HepG2 (cell line): ENCODE measurements around the gene SHISA9. TPM values are rescaled to one million over a fixed set of nuclear protein-coding genes. Genes with fewer than 3 reads are reported as not detected.

Experiments used
- ATAC-seq: fragments of 200-7000 bp; cut with Tn5 transposase; 3 replicates; pipeline ENCODE4 v1.9.1; 2020; ENCODE audit warnings: mild to moderate bottlenecking, moderate library complexity
- BruUV-seq: library from RNA; stranded (reverse); fragments of 400-500 nt; replicated peaks from 2 replicates; lab custom pipeline; 2021; lab: Mats Ljungman, UMichigan
- CTCF ChIA-PET: fragments of 300-600 bp; formaldehyde crosslinking; extraction: SDS; loops from one replicate; lab custom pipeline; 2021; ENCODE audit warnings: low total read pairs, inconsistent platforms, low intra/inter-chr PET ratio; lab: Yijun Ruan, JAX
- POLR2A ChIA-PET: fragments of 350-600 bp; sonication (Branson Sonifier 250); formaldehyde crosslinking; loops from one replicate; lab custom pipeline; 2020; ENCODE audit warnings: antibody characterized with exemption, inconsistent platforms; lab: Yijun Ruan, JAX
- DNase-seq: peaks from one replicate; pipeline ENCODE4 v3.0.0-alpha.2; 2015; ENCODE audit warnings: low spot score
- FAIRE-seq: peaks from 3 replicates; lab custom pipeline; 2011; peaks lifted over from hg19 to GRCh38; lab: Jason Lieb, UNC
- H2AFZ ChIP-seq: one replicate; pipeline ENCODE4 v1.6.1; 2011; ENCODE audit warnings: low read length, inconsistent platforms
- H3K27ac ChIP-seq: fragments of 300-600 bp; 3 replicates; pipeline ENCODE4 v1.8.0; 2011; ENCODE audit warnings: mixed run types, mild to moderate bottlenecking, mixed read lengths, low read length, inconsistent platforms; ENCODE audit not compliant: insufficient read depth; ENCODE audit errors: extremely low read length
- H3K27me3 ChIP-seq, 2 experiments: fragments of 200-600 bp in 1 of 2; 2 replicates in 1 of 2; 3 replicates in 1 of 2; pipeline versions ENCODE4 v1.6.0 to v1.8.0; 2011; ENCODE audit warnings: low read length in 2 of 2, mild to moderate bottlenecking in 2 of 2, moderate library complexity in 2 of 2, inconsistent platforms in 1 of 2; ENCODE audit not compliant: insufficient read depth in 2 of 2, control insufficient read depth in 1 of 2
- H3K36me3 ChIP-seq, 2 experiments: fragments of 200-600 bp in 1 of 2; replicated peaks in 1 of 2; 2 replicates in 1 of 2; 3 replicates in 1 of 2; pipeline versions ENCODE4 v1.5.1 to v1.8.0; 2011; ENCODE audit warnings: low read length in 2 of 2, inconsistent platforms in 1 of 2; ENCODE audit not compliant: insufficient read depth in 2 of 2, control insufficient read depth in 1 of 2
- H3K4me1 ChIP-seq: 2 replicates; pipeline ENCODE4 v1.5.1; 2012; ENCODE audit warnings: low read length, inconsistent platforms; ENCODE audit not compliant: insufficient read depth
- H3K4me2 ChIP-seq: 2 replicates; pipeline ENCODE4 v1.6.0; 2011; ENCODE audit warnings: low read depth, low read length, inconsistent platforms
- H3K4me3 ChIP-seq, 3 experiments: fragments of 200-600 bp in 1 of 3; sonication (generic), shearing (Covaris generic) in 1 of 3; replicated peaks in 1 of 3; 2 replicates each; pipeline ENCODE4 v1.5.1; 2011 to 2016; ENCODE audit warnings: low read length in 3 of 3, inconsistent platforms in 2 of 3, low read depth in 2 of 3, mild to moderate bottlenecking in 2 of 3, control low read depth in 1 of 3, mixed read lengths in 1 of 3; ENCODE audit not compliant: insufficient read depth in 1 of 3
- H3K79me2 ChIP-seq: one replicate; pipeline ENCODE4 v1.6.1; 2011; ENCODE audit warnings: low read length, inconsistent platforms; ENCODE audit not compliant: insufficient read depth
- H3K9ac ChIP-seq: 2 replicates; pipeline ENCODE4 v1.6.0; 2011; ENCODE audit warnings: mild to moderate bottlenecking, low read depth, low read length, inconsistent platforms; ENCODE audit not compliant: insufficient read depth
- H3K9me3 ChIP-seq: 2 replicates; pipeline ENCODE4 v1.5.1; 2012; ENCODE audit warnings: mild to moderate bottlenecking, low read length
- H4K20me1 ChIP-seq: 2 replicates; pipeline ENCODE4 v1.6.0; 2011; ENCODE audit warnings: inconsistent platforms, mild to moderate bottlenecking, low read length, moderate library complexity; ENCODE audit not compliant: insufficient read depth
- ADNP ChIP-seq: sonication (generic); formaldehyde crosslinking; IDR thresholded peaks from 2 replicates; pipeline ENCODE4 v1.4.0; 2020; ENCODE audit warnings: missing genetic modification reagents
- CCAR2 ChIP-seq: fragments of 200-400 bp; formaldehyde crosslinking; optimal IDR thresholded peaks from 2 replicates; pipeline ENCODE3; 2018; ENCODE audit warnings: low read depth, mild to moderate bottlenecking, low read length, moderate library complexity
- CEBPZ ChIP-seq: IDR thresholded peaks from 2 replicates; pipeline ENCODE4 v1.6.1; 2012; ENCODE audit warnings: low read length, improper control_type of control experiment
- ELK4 ChIP-seq: sonication (generic); formaldehyde crosslinking; IDR thresholded peaks from 2 replicates; pipeline ENCODE4 v1.9.0; 2021; ENCODE audit warnings: missing genetic modification reagents, borderline replicate concordance
- EP300 ChIP-seq, 3 experiments: sonication (generic) in 1 of 3; formaldehyde crosslinking in 1 of 3; IDR thresholded peaks; 2 replicates each; pipeline versions ENCODE4 v1.5.1 to v1.6.1; 2011 to 2020; ENCODE audit warnings: low read depth in 2 of 3, low read length in 2 of 3, borderline replicate concordance in 1 of 3, improper control_type of control experiment in 1 of 3, mild to moderate bottlenecking in 1 of 3, missing genetic modification reagents in 1 of 3, moderate library complexity in 1 of 3
- HNRNPLL ChIP-seq: fragments of 200-400 bp; formaldehyde crosslinking; IDR thresholded peaks from 2 replicates; pipeline ENCODE4 v1.6.1; 2017; ENCODE audit warnings: mild to moderate bottlenecking, low read depth, low read length; ENCODE audit not compliant: poor library complexity, severe bottlenecking
- RARA ChIP-seq: IDR thresholded peaks from 2 replicates; pipeline ENCODE4 v1.6.1; 2016; ENCODE audit warnings: missing genetic modification reagents, missing compliant biosample characterization
- RARG ChIP-seq: sonication (generic); formaldehyde crosslinking; IDR thresholded peaks from 2 replicates; pipeline ENCODE4 v1.4.0; 2020; ENCODE audit warnings: low read depth, mild to moderate bottlenecking, missing genetic modification reagents
- TRIM24 ChIP-seq: sonication (generic); formaldehyde crosslinking; IDR thresholded peaks from 2 replicates; pipeline ENCODE4 v1.8.0; 2022; ENCODE audit warnings: mild to moderate bottlenecking, missing genetic modification reagents
- XBP1 ChIP-seq: sonication (generic); formaldehyde crosslinking; IDR thresholded peaks from 2 replicates; pipeline ENCODE4 v1.5.0; 2020; ENCODE audit warnings: missing genetic modification reagents
- ZNF780A ChIP-seq: sonication (generic); formaldehyde crosslinking; IDR thresholded peaks from 2 replicates; pipeline ENCODE4 v1.8.0; 2022; ENCODE audit warnings: mild to moderate bottlenecking, missing genetic modification reagents, moderate library complexity
- WGBS: methylation state at CpG from one replicate; pipeline ENCODE4 v1.1.6; 2017; ENCODE audit warnings: low lambda C conversion rate; 5-methylcytosine and 5-hydroxymethylcytosine counted together
- in situ Hi-C: cut with HindIII; loops from 2 replicates; pipeline ENCODE4 v1.10.0; 2017; ENCODE audit warnings: low pct_unique_long_range_greater_than_20kb; ENCODE audit not compliant: extremely low pct_ligation_motif_present
- intact Hi-C: fragments of 100-400 bp; cut with micrococcal nuclease; formaldehyde crosslinking; loops from one replicate; pipeline ENCODE4 v1.10.0; 2022; ENCODE audit not compliant: unreplicated experiment
- polyA plus RNA-seq, 8 experiments: library from polyadenylated mRNA; depleted of rRNA in 3 of 8; stranded (reverse) in 7 of 8; unstranded in 1 of 8; fragments of >200 nt; fragmentation: Illumina TruSeq in 4 of 8; extraction: Trizol in 4 of 8; gene quantifications; 2 replicates each; pipeline versions ENCODE4 v1.2.1 to v1.2.3, GENCODE V29; 2011 to 2016; ENCODE audit warnings: low read depth in 4 of 8, missing spikeins in 1 of 8, mixed read lengths in 1 of 8; ENCODE audit not compliant: insufficient read depth in 1 of 8
- total RNA-seq, 5 experiments: library from RNA; depleted of rRNA; stranded (reverse); fragments of >200 nt; fragmentation: Illumina TruSeq; extraction: Trizol; gene quantifications; 2 replicates each; pipeline ENCODE4 v1.2.3, GENCODE V29; 2016; ENCODE audit warnings: low read depth in 1 of 5
- TF ChIP-seq, protein P1 (sequence below): sonication (generic); formaldehyde crosslinking; IDR thresholded peaks from 2 replicates; pipeline ENCODE4 v1.4.0; 2020; ENCODE audit warnings: mild to moderate bottlenecking, missing genetic modification reagents

Gene SHISA9
- total and polyA plus RNA-seq, 2 of the 13 experiments (the other 11 are each of a cell fraction or from before 2014, with no cell fraction given), result 0.01 TPM; not detected in 1

- DNase-seq (no peak), ATAC-seq (no peak), FAIRE-seq (no peak)
- ChIA-PET POLR2A (no interaction called here), CTCF (no interaction called here)
- Histone ChIP-seq H3K27ac (no peak overlapping the region), H3K79me2 (no peaks in the 10 kb centered on the region), H3K4me3 (no peak overlapping the region), H3K9ac (no peak overlapping the region), H3K27me3 (no peaks in the 10 kb centered on the region), H3K36me3 (no peaks in the 10 kb centered on the region), H2AFZ (no peak overlapping the region), H3K9me3 (no peaks in the 10 kb centered on the region), H3K4me2 (no peak overlapping the region), H3K4me1 (no peaks in the 10 kb centered on the region), H4K20me1 (no peaks in the 10 kb centered on the region)
- intact Hi-C loops, result no loop called here
- no TSS peak for BruUV-seq
- in situ Hi-C loops, result no loop called here
- 0% methylated on average over 2 of the region's 2 CpGs for WGBS
- TF ChIP-seq RARA (CRISPR knock-in tag) (no peak), EP300 (IDR thresholded peaks at IDR 0.05; ENCODE audit: low read depth in 2 of 2, low read length in 2 of 2) (no peak), EP300 (CRISPR knock-in tag; IDR thresholded peaks at IDR 0.05; ENCODE audit: borderline replicate concordance) (no peak), CEBPZ (no peak), HNRNPLL (no peak), ADNP (CRISPR knock-in tag) (no peak), XBP1 (CRISPR knock-in tag) (no peak), CCAR2 (no peak), ELK4 (CRISPR knock-in tag) (no peak), TRIM24 (CRISPR knock-in tag) (no peak), ZNF780A (CRISPR knock-in tag) (no peak), RARG (CRISPR knock-in tag) (no peak)
- TF ChIP-seq, protein P1, sequence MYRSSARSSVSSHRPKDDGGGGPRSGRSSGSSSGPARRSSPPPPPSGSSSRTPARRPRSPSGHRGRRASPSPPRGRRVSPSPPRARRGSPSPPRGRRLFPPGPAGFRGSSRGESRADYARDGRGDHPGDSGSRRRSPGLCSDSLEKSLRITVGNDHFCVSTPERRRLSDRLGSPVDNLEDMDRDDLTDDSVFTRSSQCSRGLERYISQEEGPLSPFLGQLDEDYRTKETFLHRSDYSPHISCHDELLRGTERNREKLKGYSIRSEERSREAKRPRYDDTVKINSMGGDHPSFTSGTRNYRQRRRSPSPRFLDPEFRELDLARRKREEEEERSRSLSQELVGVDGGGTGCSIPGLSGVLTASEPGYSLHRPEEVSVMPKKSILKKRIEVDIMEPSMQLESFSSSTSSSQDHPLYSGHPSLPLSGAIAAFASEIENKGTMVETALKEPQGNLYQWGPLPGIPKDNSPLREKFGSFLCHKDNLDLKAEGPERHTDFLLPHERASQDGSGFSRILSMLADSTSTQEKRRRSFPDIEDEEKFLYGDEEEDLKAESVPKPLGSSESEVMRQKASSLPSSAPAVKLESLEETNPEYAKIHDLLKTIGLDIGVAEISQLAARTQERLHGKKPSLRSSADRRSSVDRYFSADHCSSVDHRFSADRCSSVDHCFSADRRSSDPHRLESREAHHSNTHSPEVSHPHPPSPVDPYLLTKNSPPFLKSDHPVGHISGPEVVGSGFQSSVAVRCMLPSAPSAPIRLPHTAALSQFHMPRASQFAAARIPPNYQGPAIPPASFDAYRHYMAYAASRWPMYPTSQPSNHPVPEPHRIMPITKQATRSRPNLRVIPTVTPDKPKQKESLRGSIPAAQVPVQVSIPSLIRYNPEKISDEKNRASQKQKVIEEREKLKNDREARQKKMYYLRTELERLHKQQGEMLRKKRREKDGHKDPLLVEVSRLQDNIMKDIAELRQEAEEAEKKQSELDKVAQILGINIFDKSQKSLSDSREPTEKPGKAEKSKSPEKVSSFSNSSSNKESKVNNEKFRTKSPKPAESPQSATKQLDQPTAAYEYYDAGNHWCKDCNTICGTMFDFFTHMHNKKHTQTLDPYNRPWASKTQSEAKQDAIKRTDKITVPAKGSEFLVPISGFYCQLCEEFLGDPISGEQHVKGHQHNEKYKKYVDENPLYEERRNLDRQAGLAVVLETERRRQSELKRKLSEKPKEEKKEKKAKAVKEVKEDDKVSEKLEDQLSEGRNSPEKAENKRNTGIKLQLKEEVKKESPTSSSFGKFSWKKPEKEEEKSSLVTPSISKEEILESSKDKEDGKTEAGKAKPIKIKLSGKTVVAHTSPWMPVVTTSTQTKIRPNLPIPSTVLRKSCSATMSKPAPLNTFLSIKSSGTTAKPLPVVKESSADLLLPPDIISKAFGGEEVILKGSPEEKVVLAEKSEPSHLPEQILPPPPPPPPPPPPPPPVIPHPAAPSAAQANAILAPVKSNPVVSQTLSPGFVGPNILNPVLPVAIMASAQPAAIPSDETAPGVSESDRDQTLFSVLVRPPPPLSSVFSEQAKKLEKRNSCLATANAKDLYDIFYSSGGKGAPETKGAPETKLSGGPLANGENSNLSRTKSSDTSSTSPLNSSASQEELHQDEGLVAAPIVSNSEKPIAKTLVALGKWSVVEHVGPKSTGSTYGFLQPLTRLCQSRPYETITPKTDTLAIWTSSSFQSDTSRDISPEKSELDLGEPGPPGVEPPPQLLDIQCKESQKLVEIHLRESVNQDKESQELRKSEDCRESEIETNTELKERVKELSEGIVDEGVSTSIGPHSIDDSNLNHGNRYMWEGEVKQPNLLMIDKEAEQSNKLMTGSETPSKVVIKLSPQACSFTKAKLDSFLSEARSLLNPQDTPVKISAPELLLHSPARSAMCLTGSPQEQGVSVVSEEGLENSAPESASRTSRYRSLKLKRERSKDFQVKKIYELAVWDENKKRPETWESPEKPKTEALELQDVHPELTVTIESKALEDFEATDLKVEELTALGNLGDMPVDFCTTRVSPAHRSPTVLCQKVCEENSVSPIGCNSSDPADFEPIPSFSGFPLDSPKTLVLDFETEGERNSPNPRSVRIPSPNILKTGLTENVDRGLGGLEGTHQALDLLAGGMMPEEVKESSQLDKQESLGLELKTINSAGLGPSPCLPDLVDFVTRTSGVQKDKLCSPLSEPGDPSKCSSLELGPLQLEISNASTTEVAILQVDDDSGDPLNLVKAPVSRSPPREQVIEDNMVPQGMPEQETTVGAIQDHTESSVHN, result no peak
These were observed 35.0 kb downstream of the SHISA9 start for GRCh38 chr16:12936391-12936790.
